NCI-H460 (cell line): ENCODE measurements around the gene PLEKHM1. TPM values are rescaled to one million over a fixed set of nuclear protein-coding genes. Genes with fewer than 3 reads are reported as not detected.
"Not testable (repeated sequence)": the region's sequence is repeated elsewhere in the genome, so short reads cannot be mapped to it uniquely, and the experiment has no call there.

ENCODE experiments used
- DNase-seq: peaks from one replicate; pipeline ENCODE4 v3.0.0-alpha.2; 2016; ENCODE audit warnings: low read depth; ENCODE audit errors: extremely low read depth
- total RNA-seq: library from RNA; depleted of rRNA; stranded (reverse); fragments of >200 nt; shearing (Covaris generic); gene quantifications from 2 replicates; pipeline ENCODE4 v1.2.3, GENCODE V29; 2014

Gene PLEKHM1
- total RNA-seq, 1 experiment from 2014 or later = 9.7 TPM

DNA sequence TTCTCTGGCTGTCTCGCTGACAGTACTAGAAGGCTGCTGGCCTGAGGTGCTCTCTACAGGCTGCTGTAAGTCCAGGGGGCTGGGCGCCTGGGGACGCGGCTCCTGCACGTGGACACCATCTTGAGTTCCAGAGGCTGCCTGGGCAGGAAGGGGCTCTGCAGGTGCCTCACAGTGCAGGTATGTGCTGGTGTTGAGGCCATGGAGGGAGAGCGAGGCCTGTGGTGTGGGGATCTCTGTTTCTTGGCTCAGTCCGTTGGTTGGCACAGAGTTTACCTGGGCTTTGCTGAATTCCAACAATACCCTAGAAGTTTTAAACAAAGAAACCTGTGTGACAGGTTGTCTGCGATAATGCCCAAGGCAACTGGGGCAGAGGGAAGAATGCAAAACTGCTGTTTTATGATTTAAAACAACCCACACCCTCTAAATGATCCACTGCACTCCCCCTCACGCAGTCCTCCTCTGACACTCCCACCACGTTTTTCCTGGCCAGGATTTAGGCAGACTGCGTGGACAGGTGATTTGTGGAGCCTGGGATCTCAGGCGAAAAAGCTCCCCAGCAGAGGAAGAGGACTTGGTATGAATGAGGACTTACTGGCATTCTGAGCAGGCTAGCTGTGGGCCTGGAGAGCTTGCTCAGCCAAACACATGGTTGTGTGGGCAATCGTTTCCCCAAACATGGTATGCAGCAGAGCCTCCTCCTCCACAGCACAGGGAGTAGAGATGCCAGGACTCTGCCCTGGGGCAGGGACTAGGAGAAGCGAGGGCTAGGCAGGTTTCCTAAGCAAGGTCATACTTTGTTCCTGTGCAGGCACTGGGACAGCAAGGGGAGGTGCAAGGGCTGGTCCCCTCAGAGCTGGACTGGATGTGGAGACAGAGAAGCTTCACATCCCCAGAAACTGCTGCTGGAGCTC is 22.0 kb downstream of the PLEKHM1 start:
- not testable (repeated sequence) for DNase-seq

GRCh38 chr17:45461524-45462327 is 28.8 kb downstream of the PLEKHM1 start:
- DNase-seq = peak; percentile 49

DNA sequence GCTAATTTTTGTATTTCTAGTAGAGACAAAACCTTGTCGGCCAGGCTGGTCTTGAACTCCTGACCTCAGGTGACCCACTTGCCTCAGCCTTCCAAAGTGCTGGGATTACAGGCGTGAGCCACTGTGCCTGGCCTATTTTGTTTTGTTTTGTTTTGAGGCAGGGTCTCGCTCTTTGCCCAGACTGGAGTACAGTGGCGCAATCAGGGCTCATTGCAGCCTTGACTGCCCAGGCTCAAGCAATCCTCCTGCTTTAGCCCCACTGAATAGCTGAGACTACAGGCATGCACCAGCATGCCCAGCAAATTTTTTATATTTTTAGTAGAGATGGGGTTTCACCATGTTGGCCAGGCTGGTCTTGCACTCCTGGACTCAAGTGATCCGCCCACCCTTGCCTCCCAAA is 30.1 kb downstream of the PLEKHM1 start:
- DNase-seq = not testable (repeated sequence)

DNA sequence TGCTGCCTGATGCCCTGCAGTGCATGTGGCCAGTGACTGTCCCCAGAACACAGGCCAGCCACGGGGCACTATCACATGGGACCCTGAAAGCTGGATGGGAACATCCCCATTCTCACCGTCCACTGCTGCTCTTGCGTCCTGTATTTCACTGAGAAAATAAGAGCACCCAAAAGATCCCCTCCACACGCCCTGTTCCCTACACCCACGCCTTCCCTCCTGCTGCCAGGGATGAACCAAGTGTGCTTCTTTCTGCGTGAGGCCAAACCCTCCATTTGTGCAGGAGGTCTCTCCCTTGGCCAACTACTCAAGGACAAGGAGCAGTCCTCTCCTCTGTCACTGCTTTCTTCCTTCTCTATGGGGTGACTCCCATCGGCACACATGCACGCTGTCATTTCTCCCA is 36.2 kb downstream of the PLEKHM1 start:
- DNase-seq = not testable (repeated sequence)

DNA sequence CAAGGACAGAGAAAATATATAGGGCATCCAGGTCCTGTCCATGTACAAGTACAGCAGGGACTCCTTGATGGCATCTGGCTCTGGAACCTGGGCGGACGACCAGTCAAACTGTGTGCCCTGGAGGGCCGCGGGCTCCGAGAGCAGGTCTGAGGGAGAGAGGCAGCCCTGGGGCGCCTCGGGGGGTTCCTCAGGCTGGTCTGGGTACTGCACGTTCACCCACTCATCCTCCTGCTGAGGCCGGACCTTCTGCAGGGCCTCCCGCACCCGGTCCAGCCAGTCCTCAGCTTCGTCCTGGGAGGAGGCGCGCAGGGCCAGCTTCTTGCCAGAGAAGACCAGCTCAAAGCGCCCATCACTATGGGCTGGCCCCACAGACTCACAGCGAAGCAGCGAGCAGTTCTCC is 36.8 kb downstream of the PLEKHM1 start:
- not testable (repeated sequence) for DNase-seq

DNA sequence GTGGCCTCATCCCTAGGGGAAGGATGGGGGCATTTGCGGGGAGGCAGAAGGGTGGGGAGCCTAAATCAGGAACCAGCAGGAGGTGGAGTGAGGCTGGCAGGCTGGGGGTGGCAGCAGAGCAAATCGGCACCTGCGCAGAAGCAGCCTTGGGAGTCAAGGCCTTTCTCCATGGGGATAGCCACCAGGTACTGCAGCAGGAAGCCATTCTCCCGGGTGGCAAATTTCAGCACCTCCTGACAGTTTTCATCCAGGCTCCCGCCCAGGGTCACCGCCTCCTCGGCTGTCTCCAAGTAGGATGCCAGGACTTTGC is 37.3 kb downstream of the PLEKHM1 start:
- DNase-seq = not testable (repeated sequence)

DNA sequence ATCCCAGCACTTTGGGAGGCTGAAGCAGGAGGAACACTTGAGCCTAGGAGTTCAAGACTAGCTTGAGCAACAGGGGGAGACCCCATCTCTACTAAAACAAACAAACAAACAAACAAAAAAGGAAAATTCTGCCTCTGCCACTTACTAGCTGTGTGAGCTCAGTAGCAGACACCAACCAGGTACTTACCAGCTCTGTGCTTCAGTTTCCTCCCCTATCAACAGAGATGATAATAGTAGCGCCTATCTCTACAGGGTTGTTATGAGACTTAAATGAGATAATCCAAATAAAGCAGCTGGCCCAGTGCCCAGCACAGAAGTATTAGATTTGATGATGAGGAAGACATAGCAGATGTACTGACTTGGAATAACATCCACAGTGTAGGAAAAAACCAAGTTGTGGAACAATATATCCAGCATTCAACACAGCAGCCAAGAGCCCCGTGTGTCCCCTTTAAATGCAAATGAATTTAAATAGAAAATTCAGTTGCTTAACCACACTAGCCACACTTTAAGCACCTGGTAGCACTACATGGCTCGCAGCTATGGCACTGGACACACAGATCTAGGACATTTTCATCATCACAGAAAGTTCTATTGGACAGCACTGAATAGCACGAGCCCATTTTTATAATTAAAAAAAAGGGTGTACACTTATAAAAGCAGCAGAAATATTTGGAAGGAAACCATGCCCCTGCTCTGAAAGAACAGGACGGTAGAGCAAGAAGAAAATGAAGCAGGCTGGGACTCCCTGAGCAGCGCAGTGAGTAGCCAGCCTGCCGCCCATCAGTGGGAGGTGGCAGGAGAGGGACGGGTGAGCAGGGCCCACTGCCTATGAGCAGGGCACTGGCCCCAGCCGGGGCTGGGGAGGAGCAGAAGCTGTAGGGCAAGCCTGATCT is 37.9 kb downstream of the PLEKHM1 start:
- not testable (repeated sequence) for DNase-seq

GRCh38 chr17:45451660-45452059 is 38.9 kb downstream of the PLEKHM1 start:
- DNase-seq = not testable (repeated sequence)

GRCh38 chr17:45451131-45451530 is 39.4 kb downstream of the PLEKHM1 start:
- no peak for DNase-seq

DNA sequence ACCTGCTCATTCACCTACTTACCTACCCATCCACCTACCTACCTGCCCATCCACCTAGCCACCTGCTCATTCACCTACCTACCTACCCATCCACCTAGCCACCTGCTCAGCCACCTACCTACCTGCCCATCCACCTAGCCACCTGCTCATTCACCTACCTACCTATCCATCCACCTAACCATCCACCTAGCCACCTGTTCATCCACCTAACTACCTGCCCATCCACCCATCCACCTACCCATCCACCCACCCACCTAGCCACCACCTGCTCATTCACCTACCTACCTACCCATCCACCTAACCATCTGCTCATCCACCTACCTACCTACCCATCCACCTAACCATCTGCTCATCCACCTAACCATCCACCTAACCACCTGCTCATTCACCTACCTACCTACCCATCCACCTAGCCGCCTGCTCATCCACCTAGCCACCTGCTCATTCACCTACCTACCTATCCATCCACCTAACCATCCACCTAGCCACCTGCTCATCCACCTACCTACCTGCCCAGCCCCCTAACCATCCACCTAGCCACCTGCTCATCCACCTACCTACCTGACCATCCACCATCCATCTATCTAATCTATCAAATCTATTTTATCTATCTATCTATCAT is 40.7 kb downstream of the PLEKHM1 start:
- not testable (repeated sequence) for DNase-seq

GRCh38 chr17:45449260-45449659 is 41.3 kb downstream of the PLEKHM1 start:
- not testable (repeated sequence) for DNase-seq

DNA sequence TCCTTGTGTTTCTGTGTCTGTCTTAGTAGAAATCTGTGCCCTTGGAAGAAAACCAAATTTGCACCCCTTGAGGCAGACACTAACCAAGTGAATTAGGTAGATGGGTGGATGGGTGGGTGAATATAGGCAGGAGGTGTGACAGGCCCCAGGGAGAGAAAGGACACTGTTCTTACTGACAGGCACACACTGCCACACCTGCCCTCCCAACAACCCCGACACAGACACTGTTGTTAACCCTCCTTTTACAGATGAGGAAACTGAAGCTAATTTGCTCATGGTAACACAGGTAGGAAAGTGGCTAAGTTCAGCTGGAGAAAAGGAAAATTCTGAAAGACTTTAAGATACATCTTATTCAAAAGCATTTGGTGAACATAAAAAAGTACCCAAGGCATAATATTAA is 42.0 kb downstream of the PLEKHM1 start:
- not testable (repeated sequence) for DNase-seq

DNA sequence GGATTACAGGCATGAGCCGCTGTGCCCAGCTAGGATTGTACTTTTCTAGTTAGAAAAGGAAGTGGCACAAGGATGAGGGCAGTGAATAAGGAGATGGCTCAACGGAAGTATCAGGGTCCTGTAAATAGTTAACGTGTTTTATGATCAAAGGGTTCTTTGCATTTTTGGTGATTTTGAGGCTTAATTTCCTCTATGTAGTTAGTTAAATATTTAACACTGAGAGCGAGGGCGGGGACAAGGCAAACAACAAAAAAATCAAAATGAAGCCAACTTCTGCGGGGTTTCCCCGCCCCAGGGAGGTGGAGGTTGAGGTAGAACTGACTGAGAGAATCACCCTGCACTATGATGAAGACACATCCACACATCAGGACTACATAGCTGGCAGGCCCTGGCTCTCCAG is 42.5 kb downstream of the PLEKHM1 start:
- DNase-seq = not testable (repeated sequence)

DNA sequence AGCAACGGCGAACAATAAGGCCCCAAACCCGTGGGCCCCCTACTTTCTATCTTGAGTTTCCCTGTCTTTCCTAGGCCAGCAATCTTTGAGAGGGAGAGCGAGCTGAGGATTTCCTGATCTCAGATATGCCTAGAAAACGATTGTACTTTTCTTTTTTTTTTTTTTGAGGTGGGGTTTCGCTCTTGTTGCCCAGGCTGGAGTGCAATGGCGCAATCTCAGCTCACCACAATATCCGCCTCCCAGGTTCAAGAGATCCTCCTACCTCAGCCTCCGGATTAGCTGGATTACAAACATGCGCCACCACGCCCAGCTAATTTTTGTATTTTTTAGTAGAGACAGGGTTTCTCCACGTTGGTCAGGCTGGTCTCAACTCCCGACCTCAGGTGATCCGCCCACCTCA is 42.9 kb downstream of the PLEKHM1 start:
- DNase-seq = not testable (repeated sequence)

- not testable (repeated sequence) for DNase-seq
These were observed 43.5 kb downstream of the PLEKHM1 start for GRCh38 chr17:45446872-45447625.

DNA sequence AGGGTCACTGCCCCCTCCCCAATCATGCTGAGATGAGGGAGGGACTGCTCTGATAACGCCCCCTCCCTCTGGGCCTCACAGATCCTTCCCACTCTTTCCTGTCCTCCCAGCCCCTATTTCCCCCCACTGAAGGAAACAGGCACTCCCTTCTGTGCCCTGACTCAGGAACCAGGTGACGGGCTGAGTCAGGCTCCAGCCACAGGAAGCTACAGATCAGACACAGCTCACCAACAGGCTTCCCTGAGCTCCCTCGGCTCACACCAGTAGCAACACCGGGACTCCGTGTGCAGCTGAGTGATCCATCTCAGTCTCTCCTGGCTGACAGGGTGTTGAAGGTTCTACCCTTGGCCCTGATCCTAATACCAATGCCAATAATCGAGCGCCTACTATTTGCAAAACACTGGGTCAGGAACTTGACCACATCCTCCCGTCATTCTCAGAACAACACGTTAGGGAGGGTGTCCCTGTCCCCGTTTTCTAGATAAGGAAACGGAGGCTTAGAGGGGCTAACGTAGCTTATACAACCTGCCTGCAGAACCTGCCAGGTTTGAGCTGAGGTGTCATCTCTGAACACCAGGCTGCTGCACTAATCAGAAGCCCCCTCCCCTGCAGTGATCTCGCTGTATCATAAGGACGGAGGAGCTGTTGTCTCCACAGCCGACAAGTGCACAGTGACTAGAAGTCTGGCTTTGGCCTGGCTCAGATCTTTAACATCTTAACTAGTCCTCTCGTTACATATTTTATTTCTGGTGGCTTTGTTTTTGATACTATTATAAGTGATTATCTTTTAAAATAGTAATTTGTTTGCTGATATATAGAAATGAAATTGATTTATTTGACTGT is 44.4 kb downstream of the PLEKHM1 start:
- not testable (repeated sequence) for DNase-seq

GRCh38 chr17:45444856-45445820 is 45.4 kb downstream of the PLEKHM1 start:
- not testable (repeated sequence) for DNase-seq
